ENCODE measurements around the gene ELFN2.

The ELFN2 gene

DNA sequence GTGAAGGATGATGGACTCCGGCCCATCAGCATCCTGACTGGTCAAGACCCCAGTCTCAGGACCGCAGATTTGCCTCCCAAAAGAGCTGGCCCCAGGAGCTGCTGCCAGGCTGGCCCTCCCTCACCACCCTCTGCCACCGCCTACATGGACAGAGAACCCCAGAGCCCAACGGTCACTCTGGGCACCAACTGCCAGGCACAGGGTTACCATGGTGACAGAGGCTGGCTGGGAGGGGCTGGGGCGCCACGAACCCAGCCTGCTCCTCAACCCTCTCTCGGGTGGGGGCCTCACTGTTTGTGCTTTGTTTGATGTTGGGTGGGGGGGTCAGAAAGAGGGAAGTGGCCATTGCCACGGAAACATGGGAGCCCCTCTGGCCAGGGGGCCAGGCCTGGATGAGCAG lies 55.8 kb downstream of the ELFN2 start:
- TF ChIP-seq, protein P1, sequence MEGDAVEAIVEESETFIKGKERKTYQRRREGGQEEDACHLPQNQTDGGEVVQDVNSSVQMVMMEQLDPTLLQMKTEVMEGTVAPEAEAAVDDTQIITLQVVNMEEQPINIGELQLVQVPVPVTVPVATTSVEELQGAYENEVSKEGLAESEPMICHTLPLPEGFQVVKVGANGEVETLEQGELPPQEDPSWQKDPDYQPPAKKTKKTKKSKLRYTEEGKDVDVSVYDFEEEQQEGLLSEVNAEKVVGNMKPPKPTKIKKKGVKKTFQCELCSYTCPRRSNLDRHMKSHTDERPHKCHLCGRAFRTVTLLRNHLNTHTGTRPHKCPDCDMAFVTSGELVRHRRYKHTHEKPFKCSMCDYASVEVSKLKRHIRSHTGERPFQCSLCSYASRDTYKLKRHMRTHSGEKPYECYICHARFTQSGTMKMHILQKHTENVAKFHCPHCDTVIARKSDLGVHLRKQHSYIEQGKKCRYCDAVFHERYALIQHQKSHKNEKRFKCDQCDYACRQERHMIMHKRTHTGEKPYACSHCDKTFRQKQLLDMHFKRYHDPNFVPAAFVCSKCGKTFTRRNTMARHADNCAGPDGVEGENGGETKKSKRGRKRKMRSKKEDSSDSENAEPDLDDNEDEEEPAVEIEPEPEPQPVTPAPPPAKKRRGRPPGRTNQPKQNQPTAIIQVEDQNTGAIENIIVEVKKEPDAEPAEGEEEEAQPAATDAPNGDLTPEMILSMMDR (conservative IDR thresholded peaks at IDR 0.05; ENCODE audit: low read depth, low read length) = no peak
- no peak for DNase-seq (ENCODE audit: low read depth)
- H3K4me3 ChIP-seq (ENCODE audit: low read depth, low read length) = no peak overlapping the region

DNA sequence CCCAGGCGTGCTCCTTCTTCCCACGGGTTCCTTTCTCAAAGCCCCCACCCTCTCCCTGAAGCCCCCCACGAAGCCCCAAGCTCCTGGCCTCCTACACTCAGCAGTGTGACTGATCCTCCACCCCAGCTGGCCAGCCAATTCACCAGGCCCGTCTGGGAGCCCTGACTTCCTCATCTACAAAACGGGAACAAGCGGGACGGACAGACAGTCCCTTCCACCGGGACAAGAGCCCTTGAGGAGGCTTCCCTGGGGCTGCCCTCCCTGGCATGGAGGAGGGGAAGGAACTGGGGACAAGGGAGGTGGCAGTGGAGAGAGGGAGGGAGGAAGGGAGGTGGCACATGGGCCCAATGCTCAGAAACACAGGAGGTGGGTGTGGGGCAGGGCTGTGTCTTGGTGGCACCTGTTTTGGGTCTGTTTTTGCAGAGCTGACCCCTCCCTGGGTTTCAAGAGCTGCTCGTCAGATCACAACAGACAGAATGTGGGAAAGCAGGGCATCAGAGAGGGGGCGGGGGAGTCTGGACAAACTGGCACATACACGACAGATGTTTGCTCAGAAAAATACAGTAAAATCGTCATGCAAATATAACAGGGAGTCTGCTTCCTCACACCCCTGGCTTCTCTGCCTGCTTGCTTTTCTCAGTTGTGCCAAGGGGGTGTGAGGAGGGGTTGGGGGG lies 56.8 kb downstream of the ELFN2 start:
- DNase-seq (ENCODE audit: low read depth) = no peak
- no peak overlapping the region for H3K4me3 ChIP-seq (ENCODE audit: low read depth, low read length)
- TF ChIP-seq, protein P1 (conservative IDR thresholded peaks at IDR 0.05; ENCODE audit: low read depth, low read length) = no peak

DNA sequence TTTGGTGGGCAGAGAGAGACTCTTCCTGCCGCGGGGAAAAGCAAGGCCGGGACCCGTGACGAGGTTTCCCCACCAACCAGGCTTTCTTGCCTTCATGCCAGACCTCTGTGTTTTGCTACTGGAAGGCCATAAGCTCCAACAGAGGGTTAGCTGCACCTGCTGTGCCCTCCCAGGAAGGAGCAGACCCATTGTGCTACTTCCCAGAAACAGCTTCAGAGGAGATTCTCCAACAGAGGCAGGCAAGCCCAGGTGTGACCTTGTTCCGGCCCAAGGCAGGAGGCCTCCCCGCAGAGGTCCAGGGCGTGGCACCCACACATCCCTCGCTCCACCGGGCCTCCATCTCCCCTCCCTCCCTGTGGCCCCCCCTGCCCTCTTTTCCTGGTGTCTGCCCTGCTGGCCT lies 57.8 kb downstream of the ELFN2 start:
- DNase-seq (ENCODE audit: low read depth) = no peak
- TF ChIP-seq, protein P1 (conservative IDR thresholded peaks at IDR 0.05; ENCODE audit: low read depth, low read length) = no peak

DNA sequence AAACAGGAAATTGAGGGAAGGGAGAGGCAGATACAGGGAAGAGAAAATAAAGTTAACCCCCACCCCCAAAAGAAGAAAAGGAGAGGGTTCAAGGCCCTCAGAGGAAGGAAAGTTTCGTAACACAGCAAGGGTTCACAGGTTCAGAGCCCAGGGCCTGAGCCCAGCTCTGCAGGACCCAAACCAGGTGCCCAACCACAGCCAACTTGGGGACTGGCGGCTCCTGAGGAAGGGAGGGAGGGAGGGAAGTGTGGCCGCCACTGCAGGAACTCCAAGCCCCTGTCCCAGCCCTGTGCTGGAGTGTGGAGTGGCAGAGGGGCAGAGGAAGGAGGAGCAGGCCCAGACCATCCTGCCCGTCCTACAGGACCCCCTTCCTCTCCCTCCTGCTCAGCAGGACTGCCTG lies 59.2 kb downstream of the ELFN2 start:
- no peak for DNase-seq (ENCODE audit: low read depth)

More for the DNA sequence above, 57.8 kb downstream of the ELFN2 start:
- no peak overlapping the region for H3K4me3 ChIP-seq (ENCODE audit: low read depth, low read length)

DNA sequence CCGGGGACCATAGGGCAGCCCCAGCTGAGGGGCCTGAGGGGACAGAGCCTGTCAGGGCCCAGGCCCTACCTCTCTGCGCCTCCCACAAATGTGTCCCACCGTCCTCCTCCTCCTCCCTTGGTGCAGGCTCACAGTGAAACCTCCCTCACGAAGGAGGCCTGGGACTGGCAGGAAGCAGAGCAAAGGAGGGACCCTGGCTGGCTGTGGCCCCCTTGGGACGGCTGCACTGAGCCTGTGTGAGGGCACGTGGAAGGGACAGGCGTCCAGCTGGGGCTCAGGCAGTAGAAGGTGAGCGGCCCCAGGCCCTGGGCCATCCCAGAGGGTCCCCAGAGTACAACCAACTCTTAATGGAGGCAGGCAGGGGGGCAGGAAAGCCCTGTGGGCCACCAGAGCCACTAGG lies 60.7 kb downstream of the ELFN2 start:
- no peak for DNase-seq (ENCODE audit: low read depth)
- H3K4me3 ChIP-seq (ENCODE audit: low read depth, low read length) = no peak overlapping the region
- TF ChIP-seq, protein P1 (conservative IDR thresholded peaks at IDR 0.05; ENCODE audit: low read depth, low read length) = no peak

More for the DNA sequence above, 59.2 kb downstream of the ELFN2 start:
- no peak overlapping the region for H3K4me3 ChIP-seq (ENCODE audit: low read depth, low read length)
- TF ChIP-seq, protein P1 (conservative IDR thresholded peaks at IDR 0.05; ENCODE audit: low read depth, low read length) = no peak

DNA sequence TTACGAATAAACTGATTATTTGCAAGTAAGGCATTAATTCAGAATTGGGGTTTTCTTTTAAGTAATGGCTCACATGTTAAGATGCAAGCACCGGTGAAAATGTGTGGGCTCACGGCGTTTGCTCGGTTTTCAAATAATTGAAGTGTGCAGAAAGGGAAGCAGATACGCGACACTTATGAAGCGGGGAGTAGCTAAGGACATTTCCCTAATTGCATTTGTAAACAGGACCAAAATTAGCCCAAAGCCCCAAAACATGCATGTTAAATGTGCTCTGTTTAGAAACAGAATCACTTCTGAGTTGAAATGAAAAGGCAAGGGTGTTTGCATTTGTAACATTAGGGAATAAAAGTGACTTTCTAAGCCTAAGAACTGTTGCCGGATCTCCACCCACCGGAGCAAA lies 61.3 kb downstream of the ELFN2 start:
- DNase-seq (ENCODE audit: low read depth) = no peak
- TF ChIP-seq, protein P1 (conservative IDR thresholded peaks at IDR 0.05; ENCODE audit: low read depth, low read length) = no peak

More for the DNA sequence above, 61.3 kb downstream of the ELFN2 start:
- no peak overlapping the region for H3K4me3 ChIP-seq (ENCODE audit: low read depth, low read length)

Measured in choroid plexus epithelial cell (primary cell).